ENCODE data around the gene USP5. TPM values are rescaled to one million over a fixed set of nuclear protein-coding genes. Genes with fewer than 3 reads are reported as not detected.

Gene USP5
- total and polyA plus RNA-seq, 2 of the 8 experiments (the other 6 are each of a cell fraction or from before 2014, with no cell fraction given): 66.5 to 148 TPM

GRCh38 chr12:6904280-6905276 is 52.6 kb downstream of the USP5 start, which contains the start of gene LRRC23:
LRRC23 (plus strand) TSS chr12:6904822; CDS start chr12:6905634, 812 bp downstream.
- peak within 1 kb of the TSS; percentile 76 for H3K27ac ChIP-seq (ENCODE audit: low read depth, low read length)
- H3K4me1 ChIP-seq (replicated peaks in 1 of 4; ENCODE audit: control insufficient read depth in 3 of 4, insufficient read depth in 4 of 4, low read length in 3 of 4): peaks cover 3 to 12% (median 11%) of the 10 kb centered on the region in 4 experiments; a peak in 5 of 7 replicates
- FAIRE-seq: peak; percentile 96
- H2AFZ ChIP-seq (ENCODE audit: low read length): peak within 1 kb of the TSS; percentile 60
- POLR2A ChIA-PET (ENCODE audit: partially characterized antibody): interaction anchor here (0.7 to 39.6 kb wide), 11 partner anchors 9 to 144 kb away, joined by 3 to 1027 read pairs (median 18); partner anchors contain the start of genes ATN1, C12orf57, ENO2 and PTPN6
- no peak within 1 kb of the TSS for H4K91ac ChIP-seq (replicated peaks; ENCODE audit: insufficient read length, low read length)
- CTCF ChIA-PET (ENCODE audit: partially characterized antibody): interaction anchor here (0.6 to 13.0 kb wide), 9 partner anchors 13 to 151 kb away, joined by 3 to 74 read pairs (median 6); partner anchors contain the start of genes ATN1, ENO2 and SPSB2
- H3K14ac ChIP-seq (ENCODE audit: insufficient read length): no peak within 1 kb of the TSS
- no peaks in the 10 kb centered on the region for H3K36me3 ChIP-seq (ENCODE audit: control insufficient read depth in 2 of 4, insufficient read depth in 4 of 4, low read length in 3 of 4)
- H3K4me2 ChIP-seq (ENCODE audit: insufficient read depth in 1 of 2, low read depth in 2 of 2, low read length in 2 of 2): peak within 1 kb of the TSS; percentile 84 to 95
- H3K18ac ChIP-seq (ENCODE audit: extremely low read depth, low read length): peak within 1 kb of the TSS; percentile 19; the same call in 1 of the 2 replicates
- H2BK120ac ChIP-seq (replicated peaks; ENCODE audit: low read depth, low read length): no peak within 1 kb of the TSS
- H3K23me2 ChIP-seq (ENCODE audit: low read depth, low read length): peaks cover 3% of the 10 kb centered on the region; the same call in 1 of the 2 replicates
- H3K23ac ChIP-seq (ENCODE audit: insufficient read length): no peak within 1 kb of the TSS
- peaks cover 0 to 4% (median 0%) of the 10 kb centered on the region in 4 experiments; a peak in 4 of 7 replicates for H3K27me3 ChIP-seq (replicated peaks in 1 of 4; ENCODE audit: control insufficient read depth in 3 of 4, extremely low read depth in 1 of 4, insufficient read depth in 3 of 4, low read length in 3 of 4)
- H2AK5ac ChIP-seq (ENCODE audit: low read depth, low read length): no peak within 1 kb of the TSS
- H2BK15ac ChIP-seq (ENCODE audit: low read length): peak within 1 kb of the TSS; percentile 22; the same call in 1 of the 2 replicates
- peak within 1 kb of the TSS in 3 of 4 experiments; percentile 60 to 77 (median 76); a peak in 6 of 7 replicates for H3K9ac ChIP-seq (replicated peaks in 1 of 4; ENCODE audit: extremely low read depth in 1 of 4, low read depth in 3 of 4, low read length in 3 of 4)
- no peak within 1 kb of the TSS for H3K56ac ChIP-seq (replicated peaks; ENCODE audit: insufficient read length, low read depth, low read length)
- no peaks in the 10 kb centered on the region for H3K9me3 ChIP-seq (ENCODE audit: insufficient read depth in 2 of 2, low read depth in 1 of 2, low read length in 1 of 2)
- H3K4ac ChIP-seq (replicated peaks; ENCODE audit: insufficient read length, low read depth, low read length): no peak within 1 kb of the TSS
- no peaks in the 10 kb centered on the region for H4K20me1 ChIP-seq (replicated peaks in 1 of 2; ENCODE audit: control insufficient read depth in 1 of 2, insufficient read depth in 2 of 2, low read length in 2 of 2)
- peak within 1 kb of the TSS; percentile 36 for H2BK5ac ChIP-seq (ENCODE audit: low read depth, low read length)
- H3K79me1 ChIP-seq (ENCODE audit: low read depth, low read length): no peaks in the 10 kb centered on the region
- no peak within 1 kb of the TSS for H4K8ac ChIP-seq (ENCODE audit: extremely low read depth, insufficient read depth, low read length)
- 11% methylated on average over 28 of the region's 34 CpGs; no CpG with 5 or more reads in 1 of the 2 experiments for WGBS, 2 experiments (ENCODE audit: extremely low coverage in 1 of 2, insufficient coverage in 1 of 2, insufficient read length in 1 of 2, insufficient replicate concordance in 2 of 2, low coverage in 1 of 2, low lambda C conversion rate in 2 of 2, missing lambda C conversion rate in 1 of 2)
- H3K79me2 ChIP-seq (ENCODE audit: control insufficient read depth in 1 of 2, insufficient read depth in 2 of 2, low read length in 2 of 2): no peaks in the 10 kb centered on the region
- no peak within 1 kb of the TSS for H2BK20ac ChIP-seq (ENCODE audit: low read length)
- H2BK12ac ChIP-seq (ENCODE audit: low read depth, low read length): 0 out of 2 replicates have a peak within 1 kb of the TSS, but pooled peaks have one; percentile 20
- DNase-seq (ENCODE audit: low read depth in 1 of 2, low spot score in 2 of 2): peak; percentile 96 to 98
- peak within 1 kb of the TSS; percentile 46 to 64 (median 52) for H3K4me3 ChIP-seq (ENCODE audit: extremely low read depth in 1 of 4, insufficient read depth in 2 of 4, low read depth in 3 of 4, low read length in 4 of 4)
- peak within 1 kb of the TSS; percentile 40 for H4K5ac ChIP-seq (ENCODE audit: insufficient read length, low read depth, low read length)
- TF ChIP-seq USF2 (IDR thresholded peaks at IDR 0.05; ENCODE audit: low read length) (no peak), CHD2 (IDR thresholded peaks at IDR 0.05; ENCODE audit: low read length) (peak; percentile 42; the same call in 1 of the 2 replicates)

All from H1 (cell line).